ENCODE measurements around the gene FAM171A2.

Gene FAM171A2

DNA sequence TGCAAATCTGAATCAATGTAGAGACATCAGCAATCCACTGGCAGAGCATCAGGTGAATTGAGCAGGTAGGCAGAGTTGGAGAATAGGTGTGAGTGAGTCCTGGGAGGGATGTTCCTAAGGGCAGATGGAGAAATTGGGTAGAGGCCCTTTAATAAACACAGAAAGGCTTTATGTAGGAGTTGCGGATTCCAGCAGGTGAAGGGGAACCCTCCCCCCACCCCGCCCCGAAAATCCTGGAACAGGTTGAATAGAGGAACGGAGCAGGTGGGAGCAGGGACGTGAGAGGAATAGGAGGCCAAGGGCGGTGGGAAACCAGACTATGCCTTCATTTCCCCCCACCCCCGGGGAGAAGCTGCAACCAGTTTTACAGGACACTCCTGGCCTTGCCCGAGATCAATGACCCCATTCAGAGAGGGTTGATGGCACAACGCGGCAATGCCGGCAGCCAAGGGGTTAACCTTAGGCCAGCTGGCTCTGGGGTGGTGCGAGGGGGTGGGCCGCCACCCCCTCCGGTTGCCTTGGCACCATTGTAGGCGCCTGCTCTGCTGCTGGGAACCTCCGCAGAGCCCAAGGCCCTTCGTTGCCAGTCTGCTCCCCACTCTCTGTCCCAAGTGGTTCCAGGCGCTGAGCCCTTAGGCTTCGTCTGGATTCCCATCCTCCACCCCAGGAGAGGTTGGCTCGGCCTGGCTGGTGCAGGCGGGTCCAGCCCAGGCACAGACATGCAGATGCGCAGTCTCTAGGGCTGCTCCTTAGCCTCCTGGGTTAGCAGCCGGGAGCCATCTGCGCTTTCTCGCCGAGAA, 56.1 kb downstream of the FAM171A2 start:
- DNase-seq (ENCODE audit: low read depth, low spot score) = no peak

DNA sequence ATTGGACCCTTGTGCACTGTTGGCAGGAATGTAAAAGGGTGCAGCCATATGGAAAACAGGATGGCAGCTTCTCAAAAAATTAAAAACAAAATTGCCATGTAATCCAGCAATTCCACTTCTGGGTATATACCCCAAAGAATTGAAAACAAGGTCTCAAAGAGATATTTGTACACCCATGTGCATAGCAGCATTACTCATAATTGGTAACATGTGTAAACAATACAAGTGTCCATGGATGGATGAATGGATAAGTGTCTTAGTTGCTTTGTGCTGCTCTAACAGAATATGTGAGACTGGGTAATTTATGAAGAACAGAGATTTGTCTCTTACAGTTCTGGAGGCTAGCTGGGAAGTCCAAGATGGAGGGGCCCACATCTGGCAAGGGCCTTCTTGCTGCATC, 59.0 kb downstream of the FAM171A2 start:
- DNase-seq (ENCODE audit: low read depth, low spot score) = no peak

Data from activated naive CD8-positive, alpha-beta T cell treated with anti-CD3 and anti-CD28 coated beads, Interleukin-2, amount 50 U/mL, for 16 hours (primary cell).